Measurements from ENCODE around the gene ZNF160. TPM values are rescaled to one million over a fixed set of nuclear protein-coding genes. Genes with fewer than 3 reads are reported as not detected.
A peak's percentile ranks its signal among the peaks of the same experiment; 100 is the strongest.

The ZNF160 gene
- polyA plus RNA-seq, 4 donors: 4.6 to 129 (median 8.9) TPM

- H3K27me3 ChIP-seq (ENCODE audit: control insufficient read depth in 3 of 3, insufficient read depth in 3 of 3, low read length in 3 of 3): no peaks in the 10 kb centered on the region
- no peak for FAIRE-seq
- peaks cover 0 to 24% (median 0%) of the 10 kb centered on the region in 3 donors for H3K4me1 ChIP-seq (ENCODE audit: control insufficient read depth in 3 of 3, insufficient read depth in 2 of 3, low read depth in 1 of 3, low read length in 2 of 3)
- DNase-seq: peak in 1 of 2 donors; percentile 31
- H3K27ac ChIP-seq (ENCODE audit: low read depth in 1 of 3, low read length in 2 of 3): peak overlapping the region in 2 of 3 donors; percentile 4 to 9
- no peak overlapping the region for H3K4me3 ChIP-seq (ENCODE audit: low read depth in 1 of 3, low read length in 3 of 3)
- 75 to 86% (median 83%) methylated on average over 6 of the region's 6 CpGs for WGBS, 3 donors
- peaks cover 16 to 67% (median 42%) of the 10 kb centered on the region in 3 donors for H3K36me3 ChIP-seq (ENCODE audit: control insufficient read depth in 3 of 3, insufficient read depth in 2 of 3, low read depth in 1 of 3, low read length in 3 of 3)
- H3K9me3 ChIP-seq (ENCODE audit: control insufficient read depth in 2 of 2, insufficient read depth in 1 of 2, low read depth in 1 of 2, low read length in 1 of 2): peaks cover 0 to 5% of the 10 kb centered on the region in 2 donors
Observed at GRCh38 chr19:53088091-53088490, 15.1 kb downstream of the ZNF160 start.

DNA sequence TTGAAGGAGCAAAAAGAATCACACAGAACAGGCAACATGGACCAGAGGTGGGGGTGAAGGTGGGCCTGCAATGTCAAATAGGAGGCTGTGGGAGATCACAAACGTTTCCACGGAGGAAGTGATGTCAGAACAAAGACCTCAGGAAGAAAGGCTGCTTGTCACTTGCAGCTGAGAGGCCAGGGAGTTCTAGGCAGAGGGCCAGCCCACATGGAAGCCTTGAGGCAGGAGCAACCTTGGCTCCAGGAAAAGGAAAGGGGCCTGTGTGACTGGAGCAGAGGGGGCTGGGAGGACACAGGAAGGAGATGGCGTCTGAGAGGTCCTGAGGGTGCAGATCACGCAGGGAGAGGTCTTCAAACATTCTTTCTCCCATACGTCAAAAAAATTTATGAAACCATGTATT, 16.3 kb downstream of the ZNF160 start:
- Histone ChIP-seq H3K27ac (ENCODE audit: low read depth in 1 of 3, low read length in 2 of 3) (peak overlapping the region in 1 of 3 donors; percentile 52), H3K4me3 (ENCODE audit: low read depth in 1 of 3, low read length in 3 of 3) (no peak overlapping the region), H3K4me1 (ENCODE audit: control insufficient read depth in 3 of 3, insufficient read depth in 2 of 3, low read depth in 1 of 3, low read length in 2 of 3) (peaks cover 0 to 24% (median 0%) of the 10 kb centered on the region in 3 donors), H3K9me3 (ENCODE audit: control insufficient read depth in 2 of 2, insufficient read depth in 1 of 2, low read depth in 1 of 2, low read length in 1 of 2) (peaks cover 0 to 14% of the 10 kb centered on the region in 2 donors), H3K27me3 (ENCODE audit: control insufficient read depth in 3 of 3, insufficient read depth in 3 of 3, low read length in 3 of 3) (no peaks in the 10 kb centered on the region), H3K36me3 (ENCODE audit: control insufficient read depth in 3 of 3, insufficient read depth in 2 of 3, low read depth in 1 of 3, low read length in 3 of 3) (peaks cover 19 to 70% (median 43%) of the 10 kb centered on the region in 3 donors)
- FAIRE-seq (no peak), DNase-seq (no peak)
- 64 to 90% (median 78%) methylated on average over 5 of the region's 5 CpGs for WGBS, 3 donors

- WGBS, 3 donors: 95 to 98% (median 97%) methylated on average over 7 of the region's 7 CpGs
- FAIRE-seq: no peak
- peaks cover 19 to 57% (median 33%) of the 10 kb centered on the region in 3 donors for H3K36me3 ChIP-seq (ENCODE audit: control insufficient read depth in 3 of 3, insufficient read depth in 2 of 3, low read depth in 1 of 3, low read length in 3 of 3)
Observed at GRCh38 chr19:53085496-53085895, 17.7 kb downstream of the ZNF160 start.

GRCh38 chr19:53082929-53083328, 20.3 kb downstream of the ZNF160 start:
- H3K9me3 ChIP-seq (ENCODE audit: control insufficient read depth in 2 of 2, insufficient read depth in 1 of 2, low read depth in 1 of 2, low read length in 1 of 2): peaks cover 0 to 18% of the 10 kb centered on the region in 2 donors
- H3K36me3 ChIP-seq (ENCODE audit: control insufficient read depth in 3 of 3, insufficient read depth in 2 of 3, low read depth in 1 of 3, low read length in 3 of 3): peaks cover 19 to 56% (median 24%) of the 10 kb centered on the region in 3 donors
- H3K27ac ChIP-seq (ENCODE audit: low read depth in 1 of 3, low read length in 2 of 3): no peak overlapping the region
- no peak for DNase-seq
- no peak for FAIRE-seq
- 98 to 100% (median 98%) methylated on average over 3 of the region's 3 CpGs for WGBS, 3 donors
- no peaks in the 10 kb centered on the region for H3K27me3 ChIP-seq (ENCODE audit: control insufficient read depth in 3 of 3, insufficient read depth in 3 of 3, low read length in 3 of 3)
- no peaks in the 10 kb centered on the region for H3K4me1 ChIP-seq (ENCODE audit: control insufficient read depth in 3 of 3, insufficient read depth in 2 of 3, low read depth in 1 of 3, low read length in 2 of 3)
- no peak overlapping the region for H3K4me3 ChIP-seq (ENCODE audit: low read depth in 1 of 3, low read length in 3 of 3)

More at GRCh38 chr19:53085496-53085895, 17.7 kb downstream of the ZNF160 start:
- no peak overlapping the region for H3K4me3 ChIP-seq (ENCODE audit: low read depth in 1 of 3, low read length in 3 of 3)
- no peak overlapping the region for H3K27ac ChIP-seq (ENCODE audit: low read depth in 1 of 3, low read length in 2 of 3)
- peaks cover 0 to 14% (median 0%) of the 10 kb centered on the region in 3 donors for H3K4me1 ChIP-seq (ENCODE audit: control insufficient read depth in 3 of 3, insufficient read depth in 2 of 3, low read depth in 1 of 3, low read length in 2 of 3)
- H3K27me3 ChIP-seq (ENCODE audit: control insufficient read depth in 3 of 3, insufficient read depth in 3 of 3, low read length in 3 of 3): no peaks in the 10 kb centered on the region
- no peak for DNase-seq
- H3K9me3 ChIP-seq (ENCODE audit: control insufficient read depth in 2 of 2, insufficient read depth in 1 of 2, low read depth in 1 of 2, low read length in 1 of 2): peaks cover 0 to 17% of the 10 kb centered on the region in 2 donors

GRCh38 chr19:53079313-53079924, 23.8 kb downstream of the ZNF160 start:
- Histone ChIP-seq H3K9me3 (ENCODE audit: control insufficient read depth in 2 of 2, insufficient read depth in 1 of 2, low read depth in 1 of 2, low read length in 1 of 2) (peaks cover 0 to 40% of the 10 kb centered on the region in 2 donors), H3K4me1 (ENCODE audit: control insufficient read depth in 3 of 3, insufficient read depth in 2 of 3, low read depth in 1 of 3, low read length in 2 of 3) (no peaks in the 10 kb centered on the region), H3K4me3 (ENCODE audit: low read depth in 1 of 3, low read length in 3 of 3) (no peak overlapping the region), H3K36me3 (ENCODE audit: control insufficient read depth in 3 of 3, insufficient read depth in 2 of 3, low read depth in 1 of 3, low read length in 3 of 3) (peaks cover 7 to 53% (median 22%) of the 10 kb centered on the region in 3 donors), H3K27me3 (ENCODE audit: control insufficient read depth in 3 of 3, insufficient read depth in 3 of 3, low read length in 3 of 3) (no peaks in the 10 kb centered on the region), H3K27ac (ENCODE audit: low read depth in 1 of 3, low read length in 2 of 3) (no peak overlapping the region)
- no peak for DNase-seq
- no peak for FAIRE-seq
- 79 to 95% (median 85%) methylated on average over 8 of the region's 8 CpGs for WGBS, 3 donors

GRCh38 chr19:53078668-53079067, 24.6 kb downstream of the ZNF160 start:
- FAIRE-seq (no peak), DNase-seq (no peak)
- Histone ChIP-seq H3K27ac (ENCODE audit: low read depth in 1 of 3, low read length in 2 of 3) (no peak overlapping the region), H3K9me3 (ENCODE audit: control insufficient read depth in 2 of 2, insufficient read depth in 1 of 2, low read depth in 1 of 2, low read length in 1 of 2) (peaks cover 0 to 44% of the 10 kb centered on the region in 2 donors), H3K27me3 (ENCODE audit: control insufficient read depth in 3 of 3, insufficient read depth in 3 of 3, low read length in 3 of 3) (no peaks in the 10 kb centered on the region), H3K4me1 (ENCODE audit: control insufficient read depth in 3 of 3, insufficient read depth in 2 of 3, low read depth in 1 of 3, low read length in 2 of 3) (no peaks in the 10 kb centered on the region), H3K4me3 (ENCODE audit: low read depth in 1 of 3, low read length in 3 of 3) (no peak overlapping the region), H3K36me3 (ENCODE audit: control insufficient read depth in 3 of 3, insufficient read depth in 2 of 3, low read depth in 1 of 3, low read length in 3 of 3) (peaks cover 13 to 53% (median 28%) of the 10 kb centered on the region in 3 donors)
- 83 to 100% (median 83%) methylated on average over 1 of the region's 1 CpG for WGBS, 3 donors

DNA sequence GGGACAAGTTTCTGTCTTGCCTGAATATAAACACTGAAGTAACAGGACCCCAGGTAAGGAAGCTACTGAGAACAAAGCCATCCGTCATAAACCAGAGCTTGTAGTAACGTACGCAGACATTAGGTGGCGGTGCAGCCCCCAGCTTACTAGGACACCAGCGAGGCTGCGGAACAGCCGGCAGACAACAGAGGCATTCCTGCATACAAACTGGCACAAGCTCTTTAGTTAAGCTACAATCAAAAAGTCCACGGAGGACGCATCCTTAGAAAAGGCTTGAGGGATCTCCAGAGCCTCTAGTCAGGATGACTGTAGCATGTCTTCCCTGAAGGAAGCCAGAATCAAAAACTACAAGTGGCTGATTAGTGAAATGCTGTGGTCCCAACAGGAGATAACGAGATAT, 26.2 kb downstream of the ZNF160 start:
- FAIRE-seq (no peak), DNase-seq (peak in 1 of 2 donors; percentile 72)
- H3K27ac ChIP-seq (ENCODE audit: low read depth in 1 of 3, low read length in 2 of 3): no peak overlapping the region
- H3K4me3 ChIP-seq (ENCODE audit: low read depth in 1 of 3, low read length in 3 of 3): no peak overlapping the region
- no peaks in the 10 kb centered on the region for H3K4me1 ChIP-seq (ENCODE audit: control insufficient read depth in 3 of 3, insufficient read depth in 2 of 3, low read depth in 1 of 3, low read length in 2 of 3)
- peaks cover 12 to 52% (median 41%) of the 10 kb centered on the region in 3 donors for H3K36me3 ChIP-seq (ENCODE audit: control insufficient read depth in 3 of 3, insufficient read depth in 2 of 3, low read depth in 1 of 3, low read length in 3 of 3)
- 54 to 88% (median 77%) methylated on average over 10 of the region's 10 CpGs for WGBS, 3 donors
- no peaks in the 10 kb centered on the region for H3K27me3 ChIP-seq (ENCODE audit: control insufficient read depth in 3 of 3, insufficient read depth in 3 of 3, low read length in 3 of 3)
- peaks cover 2 to 47% of the 10 kb centered on the region in 2 donors for H3K9me3 ChIP-seq (ENCODE audit: control insufficient read depth in 2 of 2, insufficient read depth in 1 of 2, low read depth in 1 of 2, low read length in 1 of 2)

- H3K27ac ChIP-seq (ENCODE audit: low read depth in 1 of 3, low read length in 2 of 3): no peak overlapping the region
- no peaks in the 10 kb centered on the region for H3K4me1 ChIP-seq (ENCODE audit: control insufficient read depth in 3 of 3, insufficient read depth in 2 of 3, low read depth in 1 of 3, low read length in 2 of 3)
- H3K36me3 ChIP-seq (ENCODE audit: control insufficient read depth in 3 of 3, insufficient read depth in 2 of 3, low read depth in 1 of 3, low read length in 3 of 3): peaks cover 29 to 40% (median 34%) of the 10 kb centered on the region in 3 donors
- H3K27me3 ChIP-seq (ENCODE audit: control insufficient read depth in 3 of 3, insufficient read depth in 3 of 3, low read length in 3 of 3): no peaks in the 10 kb centered on the region
- 96 to 99% (median 98%) methylated on average over 5 of the region's 5 CpGs for WGBS, 3 donors
- H3K4me3 ChIP-seq (ENCODE audit: low read depth in 1 of 3, low read length in 3 of 3): no peak overlapping the region
- no peak for FAIRE-seq
- peaks cover 7 to 84% of the 10 kb centered on the region in 2 donors for H3K9me3 ChIP-seq (ENCODE audit: control insufficient read depth in 2 of 2, insufficient read depth in 1 of 2, low read depth in 1 of 2, low read length in 1 of 2)
- no peak for DNase-seq
Observed at GRCh38 chr19:53068834-53069233, 34.4 kb downstream of the ZNF160 start.

Data from small intestine (tissue), 7 donors.